Naive thymus-derived CD4-positive, alpha-beta T cell (primary cell): ENCODE results near the gene SLCO2B1. TPM values are rescaled to one million over a fixed set of nuclear protein-coding genes. Genes with fewer than 3 reads are reported as not detected.

Experiments used
- ATAC-seq: fragments of 150-1000 bp; cut with Tn5 transposase; 2 replicates; pipeline ENCODE4 v1.10.0; 2021; ENCODE audit warnings: mild to moderate bottlenecking, moderate library complexity
- CTCF ChIA-PET: fragments of 350-600 bp; sonication (Branson Sonifier 250); formaldehyde crosslinking; loops from one replicate; lab custom pipeline; 2021; ENCODE audit warnings: antibody characterized with exemption; lab: Charles Lee
- POLR2A ChIA-PET: fragments of 350-600 bp; sonication (Branson Sonifier 250); formaldehyde crosslinking; loops from one replicate; lab custom pipeline; 2021; ENCODE audit warnings: antibody characterized with exemption, inconsistent platforms; lab: Charles Lee
- DNase-seq, 9 donors: peaks; one replicate each; pipeline versions ENCODE4 v3.0.0 to v3.0.0-alpha.2; 2020 to 2022; ENCODE audit warnings: mixed read lengths in 1 of 9
- H3K27ac ChIP-seq: one replicate; pipeline ENCODE4 v1.7.0; 2013; ENCODE audit warnings: mild to moderate bottlenecking, low read depth, low read length, moderate library complexity
- H3K27me3 ChIP-seq, 2 donors: one replicate each; pipeline ENCODE4 v1.7.0; 2013; ENCODE audit warnings: low read length in 2 of 2, mild to moderate bottlenecking in 2 of 2, moderate library complexity in 2 of 2; ENCODE audit not compliant: control insufficient read depth in 2 of 2, insufficient read depth in 2 of 2
- H3K36me3 ChIP-seq, 3 experiments: 1 replicate in 2 of 3; 2 replicates in 1 of 3; pipeline ENCODE4 v1.7.0; 2013; ENCODE audit warnings: low read length in 3 of 3, mild to moderate bottlenecking in 3 of 3, moderate library complexity in 1 of 3; ENCODE audit not compliant: insufficient read depth in 3 of 3, control insufficient read depth in 2 of 3
- H3K4me1 ChIP-seq, 2 donors: one replicate each; pipeline ENCODE4 v1.7.0; 2013; ENCODE audit warnings: low read length in 2 of 2, mild to moderate bottlenecking in 2 of 2, moderate library complexity in 1 of 2; ENCODE audit not compliant: control insufficient read depth in 2 of 2, insufficient read depth in 2 of 2
- H3K4me3 ChIP-seq: 2 replicates; pipeline ENCODE4 v1.7.0; 2013; ENCODE audit warnings: mild to moderate bottlenecking, low read length
- H3K9me3 ChIP-seq, 3 experiments: 1 replicate in 2 of 3; 2 replicates in 1 of 3; pipeline ENCODE4 v1.7.0; 2013; ENCODE audit warnings: low read length in 3 of 3; ENCODE audit not compliant: control insufficient read depth in 2 of 3
- H3K27ac Mint-ChIP-seq, 9 donors: one replicate each; pipeline ENCODE4 v1.8.0; 2020 to 2022; ENCODE audit warnings: mixed read lengths in 9 of 9, mild to moderate bottlenecking in 8 of 9, moderate library complexity in 5 of 9, inconsistent platforms in 2 of 9
- H3K27me3 Mint-ChIP-seq, 5 donors: one replicate each; pipeline ENCODE4 v1.8.0; 2021 to 2022; ENCODE audit warnings: mixed read lengths in 5 of 5, mild to moderate bottlenecking in 1 of 5
- H3K36me3 Mint-ChIP-seq, 5 donors: one replicate each; pipeline ENCODE4 v1.8.0; 2020 to 2022; ENCODE audit warnings: mixed read lengths in 5 of 5, mild to moderate bottlenecking in 3 of 5, inconsistent platforms in 1 of 5
- H3K4me1 Mint-ChIP-seq, 7 donors: one replicate each; pipeline ENCODE4 v1.8.0; 2020 to 2022; ENCODE audit warnings: mixed read lengths in 7 of 7, mild to moderate bottlenecking in 3 of 7, inconsistent platforms in 1 of 7
- H3K4me3 Mint-ChIP-seq, 10 donors: one replicate each; pipeline ENCODE4 v1.8.0; 2020 to 2022; ENCODE audit warnings: mild to moderate bottlenecking in 10 of 10, mixed read lengths in 10 of 10, moderate library complexity in 6 of 10, inconsistent platforms in 2 of 10
- H3K9me3 Mint-ChIP-seq, 11 donors: one replicate each; pipeline ENCODE4 v1.8.0; 2020 to 2022; ENCODE audit warnings: mixed read lengths in 11 of 11, mild to moderate bottlenecking in 4 of 11, inconsistent platforms in 1 of 11, moderate library complexity in 1 of 11
- intact Hi-C, 2 donors: fragments of 100-400 bp; cut with micrococcal nuclease; formaldehyde crosslinking; loops; one replicate each; pipeline ENCODE4 v1.15.1; 2023
- polyA plus RNA-seq, 2 donors: library from polyadenylated mRNA; unstranded; fragments of 300-500 nt; fragmentation: Illumina TruSeq; gene quantifications; one replicate each; pipeline ENCODE4 v1.2.3, GENCODE V29; 2021
- total RNA-seq, 6 experiments: library from RNA in 5 of 6; stranded (reverse) in 5 of 6; gene quantifications; 1 replicate in 5 of 6; 2 replicates in 1 of 6; pipeline ENCODE4 v1.2.3 and lab custom pipeline; 2021 to 2026

SLCO2B1 gene
- total and polyA plus RNA-seq, 7 experiments from 2014 or later, result 0.19 to 4.3 (median 1.9) TPM; not detected in 3

DNA sequence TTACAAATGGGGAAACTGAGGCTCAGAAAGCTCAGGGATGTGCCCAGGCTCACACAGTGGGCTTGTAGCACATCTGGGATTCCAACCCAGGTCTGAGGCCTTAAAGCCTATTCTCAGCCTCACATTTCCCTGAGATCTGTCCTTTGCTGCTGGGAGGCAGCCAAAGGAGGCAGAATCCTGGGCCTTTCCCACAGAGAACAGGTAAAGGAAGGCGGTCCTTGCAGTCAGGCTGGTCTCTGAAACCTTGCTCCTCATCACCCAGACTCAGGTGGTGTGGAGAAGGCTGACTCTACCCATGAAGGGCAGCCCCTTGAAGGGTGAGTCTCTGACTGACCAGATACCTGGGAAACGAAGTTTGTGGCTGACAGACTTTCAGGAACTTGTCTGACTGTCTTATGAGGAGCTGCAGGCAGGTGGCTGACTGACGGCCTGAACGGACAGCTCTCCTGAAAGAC lies 7.8 kb downstream of the SLCO2B1 start:
- CTCF ChIA-PET, result interaction anchor here (0.6 to 0.7 kb wide), 3 partner anchors 21 to 470 kb away, joined by 3 read pairs; no protein-coding TSS in a partner anchor
- ATAC-seq, result no peak
- no peak overlapping the region for H3K4me3 ChIP-seq

DNA sequence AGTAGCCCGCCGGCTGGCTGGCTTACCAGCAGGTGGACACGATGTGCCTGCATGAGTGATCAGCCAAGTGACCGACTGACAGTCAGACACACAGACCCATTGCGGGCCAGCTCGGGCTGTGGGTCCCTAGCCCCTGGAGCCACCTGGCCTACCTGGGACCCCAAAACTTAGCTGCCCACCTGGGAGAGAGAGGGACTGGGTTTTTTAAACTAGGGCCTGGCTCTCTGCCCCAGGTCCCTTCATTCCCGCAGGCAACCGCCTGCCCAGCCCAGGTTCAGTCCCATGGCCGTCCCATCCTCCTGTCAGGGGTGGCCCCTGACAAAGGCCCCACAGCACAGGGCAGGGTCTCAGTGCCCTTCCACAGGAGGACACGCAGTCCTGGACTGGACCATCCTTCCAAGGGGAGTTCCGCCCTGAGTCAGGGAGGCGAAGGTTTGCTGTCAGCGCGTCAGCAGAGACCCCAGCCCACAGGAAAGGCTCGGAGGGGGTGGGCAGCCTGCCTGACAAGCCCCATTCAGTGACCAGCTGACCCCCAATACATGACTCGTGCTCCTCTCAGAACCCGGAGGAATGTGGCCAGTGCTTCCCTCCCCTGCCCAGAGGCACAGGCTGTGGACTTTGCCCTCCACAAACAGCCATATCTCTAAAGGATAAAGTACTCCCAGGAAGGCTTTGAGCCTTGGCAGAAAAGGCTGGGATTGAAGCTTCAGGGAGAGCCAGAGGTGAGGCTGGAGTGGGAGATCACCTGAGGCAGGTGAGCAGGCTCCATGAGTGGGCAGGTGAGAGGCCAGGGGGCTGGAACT lies 8.4 kb downstream of the SLCO2B1 start:
- Histone ChIP-seq H3K4me1 (no peaks in the 10 kb centered on the region), H3K4me3 (no peak overlapping the region), H3K27ac (no peak overlapping the region), H3K27me3 (no peaks in the 10 kb centered on the region), H3K36me3 (no peaks in the 10 kb centered on the region), H3K9me3 (no peaks in the 10 kb centered on the region)
- ChIA-PET POLR2A (no interaction called here), CTCF (interaction anchor here (0.5 to 0.7 kb wide), 4 partner anchors 21 to 1546 kb away, joined by 3 read pairs; no protein-coding TSS in a partner anchor)
- Mint-ChIP-seq H3K4me1 (peaks cover 0 to 17% (median 0%) of the 10 kb centered on the region in 7 donors), H3K9me3 (peaks cover 0 to 11% (median 4%) of the 10 kb centered on the region in 11 donors), H3K4me3 (no peak overlapping the region), H3K27ac (no peak overlapping the region), H3K36me3 (peaks cover 0 to 10% (median 0%) of the 10 kb centered on the region in 5 donors), H3K27me3 (peaks cover 0 to 12% (median 0%) of the 10 kb centered on the region in 5 donors)
- intact Hi-C loops, result no loop called here
- DNase-seq, result no peak
- ATAC-seq, result no peak

More for the DNA sequence above, 7.8 kb downstream of the SLCO2B1 start:
- no peaks in the 10 kb centered on the region for H3K4me1 ChIP-seq
- H3K27ac ChIP-seq, result no peak overlapping the region
- Mint-ChIP-seq H3K27ac (no peak overlapping the region), H3K4me3 (no peak overlapping the region), H3K27me3 (peaks cover 0 to 8% (median 0%) of the 10 kb centered on the region in 5 donors), H3K4me1 (peaks cover 0 to 17% (median 0%) of the 10 kb centered on the region in 7 donors), H3K9me3 (peaks cover 0 to 11% (median 4%) of the 10 kb centered on the region in 11 donors), H3K36me3 (peaks cover 0 to 10% (median 0%) of the 10 kb centered on the region in 5 donors)
- no peaks in the 10 kb centered on the region for H3K9me3 ChIP-seq
- DNase-seq, result no peak
- POLR2A ChIA-PET, result no interaction called here
- H3K27me3 ChIP-seq, result no peaks in the 10 kb centered on the region
- no peaks in the 10 kb centered on the region for H3K36me3 ChIP-seq
- intact Hi-C loops, result no loop called here

DNA sequence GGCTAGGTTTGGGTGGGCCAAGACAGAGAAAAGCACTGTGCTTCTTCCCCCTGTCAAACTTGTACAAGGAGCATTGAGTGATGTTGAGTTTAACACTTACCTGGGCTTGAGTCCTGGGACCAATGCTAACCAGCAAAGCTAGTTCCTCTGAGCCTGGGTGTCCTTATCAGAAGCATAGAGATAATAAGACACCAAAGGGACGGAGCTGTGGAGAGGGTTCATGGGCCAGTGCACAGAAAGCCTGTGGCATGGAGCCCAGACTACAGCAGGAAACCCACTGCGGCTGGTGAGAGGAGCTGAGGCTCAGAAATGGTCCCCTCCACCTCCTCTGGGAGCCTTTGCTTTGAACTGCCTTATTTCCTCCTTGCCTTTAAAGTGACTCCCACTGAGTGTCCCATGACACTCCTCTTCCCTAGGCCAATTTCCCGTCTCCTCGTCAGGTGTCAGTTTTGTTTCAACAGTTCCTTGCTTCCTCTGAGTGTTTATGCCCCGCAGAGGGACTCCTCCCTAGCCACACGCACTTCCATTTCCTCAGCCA lies 9.4 kb downstream of the SLCO2B1 start:
- intact Hi-C loops, result no loop called here
- Mint-ChIP-seq H3K4me1 (peaks cover 0 to 17% (median 0%) of the 10 kb centered on the region in 7 donors), H3K36me3 (peaks cover 0 to 10% (median 0%) of the 10 kb centered on the region in 5 donors), H3K9me3 (peaks cover 0 to 11% (median 4%) of the 10 kb centered on the region in 11 donors), H3K27ac (no peak overlapping the region), H3K27me3 (peaks cover 0 to 12% (median 0%) of the 10 kb centered on the region in 5 donors), H3K4me3 (no peak overlapping the region)
- ATAC-seq (no peak), DNase-seq (no peak)
- Histone ChIP-seq H3K4me3 (no peak overlapping the region), H3K27me3 (no peaks in the 10 kb centered on the region), H3K4me1 (no peaks in the 10 kb centered on the region), H3K9me3 (no peaks in the 10 kb centered on the region), H3K36me3 (no peaks in the 10 kb centered on the region), H3K27ac (no peak overlapping the region)
- ChIA-PET CTCF (no interaction called here), POLR2A (no interaction called here)

DNA sequence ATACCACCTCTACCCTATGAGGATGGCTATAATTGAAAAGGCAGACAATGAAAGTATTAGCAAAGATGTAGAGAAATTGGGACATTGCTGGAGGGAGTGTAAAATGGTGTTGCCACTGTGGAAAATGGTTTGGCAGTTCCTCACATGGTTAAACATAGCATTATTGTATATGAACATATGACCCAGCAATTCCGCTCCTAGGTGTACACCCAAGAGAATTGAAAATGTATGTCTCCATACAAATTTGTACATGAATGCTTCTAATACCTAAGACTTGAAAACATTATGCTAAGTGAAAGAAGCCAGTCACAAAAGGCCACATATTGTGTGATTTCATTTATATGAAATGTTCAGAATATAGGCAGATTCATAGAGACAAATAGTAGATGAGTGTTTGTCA lies 10.0 kb downstream of the SLCO2B1 start:
- H3K27me3 ChIP-seq, result no peaks in the 10 kb centered on the region
- no peak overlapping the region for H3K4me3 ChIP-seq
- POLR2A ChIA-PET, result no interaction called here
- Mint-ChIP-seq H3K27me3 (peaks cover 0 to 12% (median 0%) of the 10 kb centered on the region in 5 donors), H3K9me3 (peaks cover 0 to 11% (median 4%) of the 10 kb centered on the region in 11 donors), H3K36me3 (peaks cover 0 to 10% (median 0%) of the 10 kb centered on the region in 5 donors), H3K4me3 (peak overlapping the region in 1 of 10 donors; percentile 3), H3K27ac (peak overlapping the region in 1 of 9 donors; percentile 32), H3K4me1 (peaks cover 0 to 17% (median 0%) of the 10 kb centered on the region in 7 donors)
- no peaks in the 10 kb centered on the region for H3K4me1 ChIP-seq
- no peaks in the 10 kb centered on the region for H3K9me3 ChIP-seq
- intact Hi-C loops, result no loop called here
- DNase-seq, result no peak
- no peak overlapping the region for H3K27ac ChIP-seq
- H3K36me3 ChIP-seq, result no peaks in the 10 kb centered on the region
- ATAC-seq, result no peak
- CTCF ChIA-PET, result no interaction called here

DNA sequence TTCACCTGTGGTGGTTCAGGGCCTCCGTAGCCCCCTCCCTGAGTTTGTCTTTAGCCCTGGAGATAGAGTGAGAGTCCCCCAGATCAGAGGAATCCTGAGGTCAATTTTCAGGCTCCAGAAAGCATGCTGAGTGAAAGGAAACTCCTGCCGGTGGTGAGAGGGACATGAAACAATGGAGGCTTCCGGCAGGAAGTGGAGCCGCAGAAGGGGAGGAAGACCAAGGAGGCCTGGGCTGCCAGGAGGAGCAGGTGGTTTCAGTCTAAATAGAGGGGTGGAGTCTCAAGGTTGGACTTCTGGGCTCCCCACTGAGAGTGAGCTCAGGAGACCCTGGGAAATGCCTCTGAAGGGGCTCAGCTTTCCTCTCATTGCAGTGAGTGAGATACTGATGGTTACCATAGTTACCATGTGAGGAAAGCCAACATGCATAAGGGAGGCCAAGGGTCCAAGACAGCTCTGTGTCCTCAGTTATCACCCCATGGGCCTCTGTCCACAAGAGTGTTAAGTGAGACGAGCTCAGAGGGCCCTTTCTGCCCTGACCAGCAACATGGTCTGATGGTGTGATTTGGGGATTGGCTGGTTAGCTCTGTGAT lies 10.7 kb downstream of the SLCO2B1 start:
- no peak overlapping the region for H3K27ac ChIP-seq
- H3K27me3 Mint-ChIP-seq, result peaks cover 0 to 13% (median 0%) of the 10 kb centered on the region in 5 donors
- H3K36me3 Mint-ChIP-seq, result peaks cover 0 to 10% (median 0%) of the 10 kb centered on the region in 5 donors
- no peaks in the 10 kb centered on the region for H3K27me3 ChIP-seq
- no peaks in the 10 kb centered on the region for H3K4me1 ChIP-seq
- no peaks in the 10 kb centered on the region for H3K9me3 ChIP-seq
- H3K36me3 ChIP-seq, result no peaks in the 10 kb centered on the region
- ATAC-seq, result no peak
- CTCF ChIA-PET, result interaction anchor here (0.7 kb wide), 1 partner anchor 22 kb away, joined by 3 read pairs; no protein-coding TSS in a partner anchor
- H3K27ac Mint-ChIP-seq, result peak overlapping the region in 1 of 9 donors; percentile 60
- POLR2A ChIA-PET, result no interaction called here
- intact Hi-C loops, result no loop called here
- H3K4me3 Mint-ChIP-seq, result peak overlapping the region in 1 of 10 donors; percentile 3
- H3K9me3 Mint-ChIP-seq, result peaks cover 0 to 11% (median 4%) of the 10 kb centered on the region in 11 donors
- H3K4me1 Mint-ChIP-seq, result peaks cover 0 to 17% (median 0%) of the 10 kb centered on the region in 7 donors
- DNase-seq, result no peak
- H3K4me3 ChIP-seq, result no peak overlapping the region

DNA sequence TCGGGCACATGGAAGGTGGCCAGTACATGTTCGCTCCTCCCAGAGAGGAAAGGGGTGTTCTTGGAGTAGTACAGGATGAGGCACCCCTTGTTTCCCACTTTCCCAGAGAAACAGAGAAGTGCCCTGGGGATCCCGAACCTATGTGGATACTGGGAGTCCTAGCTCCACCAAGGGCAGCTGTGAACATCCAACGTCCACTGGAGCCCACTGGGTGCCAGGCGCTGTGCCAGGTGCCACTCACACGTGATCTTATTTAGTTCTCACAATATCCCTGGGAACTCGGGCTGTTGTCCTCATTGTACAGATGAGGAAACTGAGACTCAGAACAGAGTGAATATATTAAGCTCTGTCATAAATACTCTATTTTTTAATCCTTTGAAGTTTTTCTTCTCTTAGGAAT lies 12.0 kb downstream of the SLCO2B1 start:
- no peak overlapping the region for H3K27ac ChIP-seq
- Mint-ChIP-seq H3K36me3 (peaks cover 0 to 10% (median 0%) of the 10 kb centered on the region in 5 donors), H3K4me3 (no peak overlapping the region), H3K4me1 (peaks cover 0 to 17% (median 0%) of the 10 kb centered on the region in 7 donors), H3K9me3 (peaks cover 0 to 11% (median 2%) of the 10 kb centered on the region in 11 donors), H3K27ac (no peak overlapping the region), H3K27me3 (peaks cover 0 to 15% (median 0%) of the 10 kb centered on the region in 5 donors)
- H3K27me3 ChIP-seq, result no peaks in the 10 kb centered on the region
- ATAC-seq (no peak), DNase-seq (no peak)
- ChIA-PET CTCF (interaction anchor here (1.2 kb wide), 1 partner anchor 12 kb away, joined by 3 read pairs; no protein-coding TSS in a partner anchor), POLR2A (no interaction called here)
- no peaks in the 10 kb centered on the region for H3K4me1 ChIP-seq
- H3K9me3 ChIP-seq, result no peaks in the 10 kb centered on the region
- no peak overlapping the region for H3K4me3 ChIP-seq
- intact Hi-C loops, result no loop called here
- no peaks in the 10 kb centered on the region for H3K36me3 ChIP-seq
